Activated naive CD4-positive, alpha-beta T cell (primary cell): ENCODE measurements around the gene SLC27A1.
"Not testable (repeated sequence)": the region's sequence is repeated elsewhere in the genome, so short reads cannot be mapped to it uniquely, and the experiment has no call there.

Experiments
- DNase-seq, 4 experiments: peaks; one replicate each; lab custom pipeline; 2025; lab: John Stamatoyannopoulos, UW

SLC27A1 gene

DNA sequence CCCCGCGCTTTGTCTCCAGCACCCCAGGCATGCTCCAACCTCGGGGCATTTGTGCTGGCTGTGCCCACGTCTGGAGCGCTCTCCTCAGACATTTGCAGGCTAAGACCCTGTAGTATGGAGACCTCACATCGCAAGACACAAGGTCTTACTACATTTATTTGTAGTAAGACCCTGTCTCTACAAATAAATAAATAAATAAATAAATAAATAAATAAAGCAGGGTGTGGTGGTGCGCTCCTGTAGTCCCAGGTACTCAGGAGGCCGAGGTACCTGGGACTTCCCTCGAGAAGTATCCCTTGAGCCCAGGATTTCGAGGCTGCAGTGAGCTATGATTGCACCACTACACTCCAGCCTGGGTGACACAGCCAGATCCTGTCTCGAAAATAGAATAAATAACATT is 14.2 kb upstream of the SLC27A1 start:
- DNase-seq, result no peak

DNA sequence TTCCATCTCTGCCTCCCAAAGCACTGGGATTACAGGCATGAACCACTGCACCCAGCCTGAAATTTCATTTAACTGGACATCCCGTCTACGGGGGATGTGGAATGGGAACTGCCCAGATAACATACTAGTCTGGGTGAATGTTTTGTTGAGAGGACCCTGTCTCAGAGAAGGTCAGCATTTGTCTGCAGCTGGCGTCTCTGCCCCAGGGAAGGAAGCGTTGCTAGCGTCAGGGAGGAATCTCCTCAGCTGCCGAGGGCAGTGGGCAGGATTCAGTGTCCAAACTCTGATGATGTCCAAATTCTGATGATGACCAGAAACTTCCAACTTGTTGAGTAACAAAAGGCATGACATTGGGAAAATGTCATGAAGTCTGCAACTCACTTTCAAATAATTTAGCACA is 12.7 kb upstream of the SLC27A1 start:
- DNase-seq, result no peak

DNA sequence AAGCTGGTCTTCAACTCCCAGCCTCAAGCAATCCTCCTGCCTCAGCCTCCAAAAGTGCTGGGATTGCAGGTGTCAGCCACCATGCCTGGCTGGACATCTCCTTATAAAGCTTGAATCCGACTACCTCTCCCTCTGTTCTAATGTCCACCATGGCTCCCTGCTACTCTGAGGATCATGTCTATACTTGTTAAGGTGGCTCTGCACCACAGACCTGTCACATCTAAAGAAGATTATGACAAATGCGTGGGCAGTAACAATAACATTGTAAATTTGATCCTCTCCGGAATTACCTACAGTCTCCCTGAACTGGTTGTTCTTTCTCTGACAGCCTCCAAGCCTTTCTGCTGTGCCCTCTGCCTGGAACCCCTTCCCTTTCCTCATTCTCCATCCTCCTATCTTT is 11.4 kb upstream of the SLC27A1 start:
- DNase-seq, result no peak

DNA sequence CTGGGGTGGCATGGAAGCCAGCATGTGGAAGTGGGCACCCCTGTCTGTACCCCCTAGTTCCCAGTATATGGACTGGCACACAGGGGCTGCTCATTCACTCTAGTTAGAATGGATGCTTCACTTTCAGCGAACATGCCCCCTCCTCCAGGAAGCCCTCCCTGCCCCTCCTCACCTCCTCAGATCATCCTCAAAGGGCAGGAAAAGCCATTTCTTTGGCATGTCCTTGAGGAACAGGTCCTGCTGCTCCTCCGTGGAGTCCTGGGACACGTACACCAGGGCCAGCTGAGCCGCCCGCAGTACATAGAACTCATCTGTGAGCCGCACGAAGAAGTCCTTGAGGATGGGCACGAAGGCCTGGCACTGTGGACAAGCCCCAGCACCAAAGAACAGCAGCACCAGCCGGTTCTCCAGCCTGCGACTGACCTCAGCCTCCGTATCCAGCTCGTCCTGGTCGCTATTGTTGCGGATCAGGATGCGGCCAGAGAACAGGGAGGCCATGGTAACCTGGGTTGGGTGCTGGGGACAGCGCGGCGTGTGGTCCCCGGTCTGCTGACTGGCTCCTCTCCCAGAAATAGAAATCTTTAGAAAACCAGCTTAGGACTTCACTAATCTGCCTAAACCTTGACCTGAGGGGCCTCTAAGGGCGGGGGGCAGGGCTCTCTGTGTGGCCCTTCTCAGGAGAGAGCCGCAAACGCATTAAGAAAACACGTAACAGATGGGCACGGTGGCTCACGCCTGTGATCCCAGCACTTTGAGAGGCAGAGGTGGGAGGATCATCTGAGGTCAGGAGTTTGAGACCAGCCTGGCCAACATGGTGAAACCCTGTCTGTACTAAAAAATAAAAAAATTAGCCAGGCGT is 9.7 kb upstream of the SLC27A1 start, which contains the start of gene NXNL1:
NXNL1 (minus strand) TSS at position 555 of the 859 bp plus-strand sequence; CDS start at position 498, 57 bp downstream.
- no peak for DNase-seq

DNA sequence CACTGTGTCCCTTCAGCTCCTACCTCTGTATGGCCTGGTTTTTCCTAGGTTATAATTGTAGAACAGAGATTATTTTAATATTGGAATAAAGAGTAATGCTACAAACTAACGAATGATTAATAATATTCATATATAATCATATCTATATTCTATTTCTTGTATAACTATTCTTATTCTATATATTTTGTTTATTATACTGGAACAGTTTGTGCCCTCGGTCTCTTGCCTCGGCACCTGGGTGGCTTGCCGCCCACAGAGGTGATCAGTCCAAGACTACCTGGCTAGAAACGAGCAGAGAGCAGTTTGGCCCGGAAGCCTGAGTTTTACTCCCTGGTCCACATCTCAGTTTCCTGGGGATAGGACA is 3.9 kb upstream of the SLC27A1 start:
- no peak for DNase-seq

DNA sequence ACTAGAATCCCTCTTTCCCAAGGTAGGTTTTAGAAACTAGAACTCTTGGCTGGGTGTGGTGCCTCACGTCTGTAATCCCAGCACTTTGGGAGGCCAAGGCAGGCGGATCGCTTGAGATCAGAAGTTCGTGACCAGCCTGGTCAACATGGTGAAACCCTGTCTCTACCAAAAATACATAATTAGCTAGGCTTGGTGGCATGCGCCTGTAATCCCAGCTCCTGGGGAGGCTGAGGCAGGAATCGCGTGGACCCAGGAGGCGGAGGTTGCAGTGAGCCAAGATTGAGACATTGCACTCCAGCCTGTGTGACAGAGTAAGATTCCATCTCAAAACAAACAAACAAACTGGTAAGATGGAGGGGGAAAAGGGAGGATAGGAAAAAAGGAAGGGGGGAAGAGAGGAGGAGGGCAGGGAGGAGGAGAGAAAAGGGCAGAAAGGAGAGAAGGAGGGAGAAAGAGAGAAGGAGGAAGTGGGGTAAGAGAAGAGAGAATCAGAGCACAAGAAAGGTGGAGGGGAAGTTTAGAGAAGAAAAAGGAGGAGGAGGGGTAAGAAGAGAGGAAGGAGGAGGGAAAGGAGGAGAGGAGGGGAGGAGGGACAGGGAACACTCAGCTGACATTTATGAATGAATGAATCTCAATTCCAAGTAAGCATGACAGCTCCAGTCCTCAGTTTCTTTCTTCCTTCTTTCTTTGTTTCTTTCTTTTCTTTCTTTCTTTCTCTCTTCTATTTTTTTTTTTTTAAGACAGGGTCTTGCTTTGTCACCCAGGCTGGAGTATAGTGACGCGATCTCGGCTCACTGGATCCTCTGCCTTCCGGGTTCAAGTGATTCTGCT is 2.6 kb upstream of the SLC27A1 start:
- DNase-seq, result no peak

DNA sequence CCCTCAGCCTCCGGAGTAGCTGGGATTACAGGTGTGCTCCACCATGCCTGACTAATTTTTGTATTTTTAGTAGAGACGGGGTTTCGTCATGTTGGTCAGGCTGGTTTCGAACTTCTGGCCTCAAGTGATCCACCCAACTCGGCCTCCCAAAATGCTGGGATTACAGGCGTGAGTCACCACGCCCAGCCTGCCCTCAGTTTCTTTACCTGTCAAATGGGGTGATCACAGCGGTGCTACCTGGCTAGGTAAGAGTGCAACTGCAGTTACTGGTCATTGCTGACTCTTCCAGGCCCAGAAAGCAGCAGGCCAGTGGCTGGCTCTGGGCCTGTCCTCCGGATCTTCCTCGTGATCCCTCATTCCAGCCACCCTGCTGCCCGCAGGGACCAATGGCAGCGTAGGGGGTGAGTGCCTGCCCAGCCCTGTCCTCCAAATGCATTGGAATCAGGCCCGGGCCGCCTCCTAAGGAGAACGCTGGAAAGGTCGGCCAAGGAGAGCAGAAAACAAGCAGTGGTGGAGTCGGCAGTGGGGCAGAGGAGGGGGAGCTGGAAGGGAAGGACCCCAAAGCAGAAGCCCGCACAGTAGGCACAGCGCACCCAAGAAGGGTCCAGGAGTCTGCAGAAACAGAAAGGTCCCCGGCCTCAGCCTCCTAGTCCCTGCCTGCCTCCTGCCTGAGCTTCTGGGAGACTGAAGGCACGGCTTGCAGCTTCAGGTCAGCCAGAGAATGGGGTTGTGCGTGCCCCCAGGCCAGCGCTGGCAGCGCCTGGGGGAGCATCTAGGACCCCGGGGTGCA is 1.8 kb upstream of the SLC27A1 start:
- DNase-seq, result no peak

DNA sequence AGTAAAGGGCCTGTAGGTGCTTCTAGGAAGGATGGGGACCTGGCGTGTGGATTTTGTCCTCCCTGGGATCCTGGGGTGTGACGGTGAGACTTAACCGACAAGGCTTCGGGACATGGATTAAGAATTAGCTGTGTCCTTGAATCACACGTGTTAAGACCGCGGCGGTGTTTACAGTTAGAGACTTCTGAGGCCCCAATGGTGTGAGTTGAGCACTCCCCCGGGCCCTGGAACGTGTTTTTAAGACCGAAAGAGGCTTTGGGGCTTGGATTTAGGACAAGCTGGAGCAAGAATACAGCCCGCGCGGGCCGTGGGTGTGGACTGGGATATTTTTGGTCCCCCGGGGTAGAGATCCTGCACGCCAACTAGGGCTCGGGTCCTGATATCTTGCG is 1.2 kb upstream of the SLC27A1 start:
- no peak for DNase-seq

DNA sequence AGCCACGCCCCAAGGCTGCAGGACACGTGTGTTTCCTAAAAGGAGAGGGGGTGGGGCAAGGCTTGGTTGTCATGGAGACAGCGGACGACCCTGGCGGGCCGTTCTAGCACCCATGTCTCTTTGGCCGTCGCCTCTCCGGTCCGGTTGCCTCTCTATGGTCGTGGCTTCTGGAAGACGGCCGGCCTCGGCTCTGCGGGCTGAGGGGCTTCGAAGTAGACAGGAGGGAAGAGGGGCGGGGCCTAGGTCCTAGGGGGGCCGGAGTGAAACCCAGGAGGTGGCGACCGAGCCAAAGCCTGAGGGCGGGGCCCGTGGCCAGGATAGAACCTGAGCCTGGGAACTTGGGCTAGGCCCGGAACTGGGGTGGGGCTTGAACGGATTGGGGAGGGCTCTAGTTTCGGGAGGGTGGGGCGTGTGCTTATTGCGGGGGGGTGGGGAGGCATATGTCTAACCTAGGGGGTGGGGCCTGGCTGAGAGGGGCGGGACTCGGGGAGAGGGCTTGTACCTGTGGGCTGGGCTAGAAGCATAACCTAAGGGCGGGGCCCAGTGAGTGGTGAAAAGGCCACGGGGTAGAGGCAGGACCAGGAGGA is 750 bp upstream of the SLC27A1 start:
- DNase-seq, result peak; percentile 54 to 92 (median 75)

DNA sequence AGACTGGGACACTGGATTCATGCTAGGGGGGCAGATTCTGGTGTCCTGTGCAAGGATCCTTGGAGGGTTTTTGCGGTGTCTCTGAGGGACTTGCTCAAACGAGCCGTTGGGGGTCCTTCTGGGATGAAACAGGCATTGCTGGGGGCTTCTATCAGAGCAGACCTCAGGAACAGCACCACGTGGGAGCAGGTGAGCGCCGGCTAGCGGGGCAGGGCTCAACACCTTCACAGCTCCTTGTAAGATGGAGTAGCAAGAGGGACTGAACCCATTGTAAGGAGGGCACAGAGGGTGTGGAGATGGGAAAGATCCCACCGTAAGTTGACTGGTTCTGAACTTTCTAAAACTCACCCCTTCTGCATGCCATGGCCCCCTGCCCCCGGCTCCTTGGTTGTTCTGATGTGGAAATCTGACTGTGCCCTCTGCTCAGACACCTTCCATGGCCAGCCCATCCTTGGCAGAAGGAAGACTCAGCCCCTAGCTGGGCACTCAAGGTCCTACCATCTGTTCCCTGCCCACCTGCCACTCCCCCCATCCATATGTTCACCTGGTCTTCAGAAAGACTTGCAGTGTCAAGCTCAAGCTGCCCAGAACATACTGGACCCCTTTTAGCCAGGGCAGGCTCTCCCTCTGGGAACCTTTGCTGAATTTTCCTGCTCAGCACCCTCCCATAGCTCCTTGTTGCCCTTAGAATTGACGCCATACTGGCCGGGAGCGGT is 1.2 kb downstream of the SLC27A1 start:
- no peak for DNase-seq

DNA sequence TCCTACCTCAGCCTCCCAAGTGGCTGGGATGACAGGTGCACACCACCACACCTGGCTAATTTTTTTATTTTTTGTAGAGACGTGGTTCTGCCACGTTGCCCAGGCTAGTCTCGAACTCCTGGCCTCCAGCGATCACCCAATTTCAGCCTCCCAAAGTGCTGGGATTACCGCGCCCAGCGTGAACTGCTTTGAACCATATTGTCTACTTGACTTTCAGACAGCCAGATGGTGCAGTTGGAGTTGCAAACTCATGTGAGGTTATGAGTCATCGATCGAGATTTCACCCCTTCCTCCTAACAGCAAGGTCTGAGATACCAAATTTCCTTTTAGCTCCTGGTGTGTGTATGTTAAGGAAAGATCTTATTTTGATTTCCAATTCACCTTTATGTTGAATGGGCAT is 2.7 kb downstream of the SLC27A1 start:
- DNase-seq, result no peak

DNA sequence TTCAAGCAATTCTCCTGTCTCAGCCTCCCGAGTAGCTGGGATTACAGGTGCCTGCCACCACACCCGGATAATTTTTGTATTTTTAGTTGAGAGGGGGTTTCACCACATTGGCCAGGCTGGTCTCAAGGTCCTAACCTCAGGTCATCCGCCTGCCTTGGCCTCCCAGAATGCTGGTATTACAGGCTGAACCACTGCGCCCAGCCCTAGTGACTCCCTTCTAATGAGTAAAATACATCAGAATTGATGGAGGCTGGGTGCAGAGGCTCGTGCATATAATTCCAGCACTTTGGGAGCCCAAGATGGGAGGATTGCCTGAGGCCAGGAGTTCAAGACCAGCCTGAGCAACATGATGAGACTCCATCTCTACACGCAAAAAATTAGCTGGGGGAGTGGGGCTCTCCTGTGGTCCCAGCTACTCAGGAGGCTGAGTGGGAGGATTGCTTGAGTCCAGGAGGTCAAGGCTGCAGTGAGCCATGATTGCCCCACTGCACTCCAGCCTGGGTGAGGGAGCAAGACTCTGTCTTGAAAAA is 4.8 kb downstream of the SLC27A1 start:
- DNase-seq, result not testable (repeated sequence)

DNA sequence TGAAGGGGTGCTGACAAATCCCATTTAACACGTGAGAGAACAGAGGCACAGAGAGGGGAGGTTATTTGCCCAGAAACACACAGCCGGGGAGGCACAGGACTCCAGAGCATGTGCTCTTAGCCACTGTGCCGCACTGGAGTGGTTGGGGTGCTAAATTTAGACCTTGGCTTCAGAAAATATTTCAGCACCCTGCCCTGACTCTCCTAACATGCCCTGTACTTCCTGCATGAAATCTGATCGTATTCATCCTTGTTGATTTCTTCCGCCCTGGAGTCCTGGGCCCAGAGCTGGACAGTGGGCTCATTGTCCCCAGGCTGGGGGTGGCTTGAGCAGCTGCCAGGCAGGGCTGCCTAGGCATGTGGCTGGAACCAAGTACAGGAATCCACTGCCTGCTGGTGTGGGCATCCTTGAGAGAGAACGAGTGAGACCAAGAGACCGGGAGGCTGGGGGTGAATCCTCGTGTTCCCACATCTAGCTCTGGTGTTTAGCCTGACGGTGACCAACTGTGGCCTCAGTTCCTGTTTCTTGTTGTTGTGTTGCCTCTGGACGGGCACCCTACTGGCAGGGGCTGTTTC is 5.3 kb downstream of the SLC27A1 start:
- no peak for DNase-seq

DNA sequence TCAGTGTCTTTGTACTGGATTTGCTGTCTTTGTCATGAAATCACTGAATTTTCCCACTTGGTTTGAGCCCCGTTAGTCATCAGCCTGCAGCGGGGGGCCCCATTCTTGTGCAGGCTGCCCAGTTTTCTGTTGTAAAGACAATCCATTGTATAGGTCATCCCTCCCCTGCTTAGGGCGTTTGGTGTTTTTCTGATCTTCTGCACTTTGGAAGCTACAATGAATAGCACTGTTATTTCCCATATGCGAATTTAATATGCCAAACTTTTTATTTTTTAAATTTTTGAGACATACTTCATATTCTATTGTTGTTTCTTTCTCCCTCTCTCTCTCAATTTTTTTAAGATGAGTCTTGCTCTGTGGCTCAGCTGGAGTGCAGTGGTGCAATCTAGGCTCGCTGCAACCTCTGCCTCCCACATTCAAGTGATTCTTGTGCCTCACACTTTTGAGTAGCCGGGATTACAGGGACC is 9.0 kb downstream of the SLC27A1 start:
- no peak for DNase-seq

DNA sequence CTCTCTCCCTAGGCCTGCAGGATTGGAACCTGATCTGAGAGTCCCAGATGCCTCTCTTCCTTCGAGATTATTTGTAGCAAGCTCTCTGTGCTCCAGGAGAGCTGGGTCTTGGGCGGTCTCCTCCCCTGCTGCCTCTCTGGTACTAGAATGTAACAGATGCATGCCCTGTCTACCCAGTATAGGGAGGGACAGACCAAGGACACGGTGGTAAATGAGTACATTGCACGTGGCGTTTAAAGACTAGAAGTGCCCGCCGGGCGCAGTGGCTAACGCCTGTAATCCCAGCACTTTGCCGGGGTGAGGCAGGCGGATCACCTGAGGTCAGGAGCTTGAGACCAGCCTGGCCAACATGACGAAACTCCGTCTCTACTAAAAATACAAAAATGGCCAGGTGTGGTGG is 11.7 kb downstream of the SLC27A1 start:
- DNase-seq, result no peak

DNA sequence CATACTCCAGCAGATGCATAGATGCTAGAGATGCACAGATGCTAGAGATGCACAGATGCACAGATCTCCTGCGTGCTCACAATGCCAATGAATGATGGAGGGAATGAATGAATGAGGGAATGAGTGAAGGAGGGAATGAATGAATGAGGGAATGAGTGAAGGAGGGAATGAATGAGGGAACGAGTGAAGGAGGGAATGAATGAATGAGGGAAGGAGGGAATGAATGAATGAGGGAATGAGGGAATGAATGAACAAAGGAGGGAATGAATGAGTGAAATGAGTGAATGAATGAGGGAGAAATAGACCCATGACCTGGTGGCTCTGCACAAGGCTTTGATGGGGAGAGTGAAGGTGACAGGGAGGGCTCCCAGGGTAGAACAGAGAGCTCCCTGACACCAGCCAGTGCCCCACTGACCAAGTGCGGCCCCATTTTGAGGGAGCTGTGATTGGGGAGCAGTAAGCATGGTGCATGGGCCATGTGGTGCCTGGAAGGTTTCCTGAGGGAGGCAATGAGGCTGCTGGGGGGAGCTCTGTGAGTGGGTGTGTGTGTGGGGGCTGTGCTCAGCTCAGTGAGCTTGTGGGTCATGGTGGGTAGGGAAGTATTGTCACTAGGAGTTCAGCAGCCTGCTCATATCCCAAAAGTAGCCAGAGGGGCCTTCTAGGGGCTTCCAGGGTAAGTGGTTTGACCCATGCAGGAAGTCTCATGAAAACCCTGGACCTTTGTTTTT is 12.7 kb downstream of the SLC27A1 start:
- DNase-seq, result no peak

DNA sequence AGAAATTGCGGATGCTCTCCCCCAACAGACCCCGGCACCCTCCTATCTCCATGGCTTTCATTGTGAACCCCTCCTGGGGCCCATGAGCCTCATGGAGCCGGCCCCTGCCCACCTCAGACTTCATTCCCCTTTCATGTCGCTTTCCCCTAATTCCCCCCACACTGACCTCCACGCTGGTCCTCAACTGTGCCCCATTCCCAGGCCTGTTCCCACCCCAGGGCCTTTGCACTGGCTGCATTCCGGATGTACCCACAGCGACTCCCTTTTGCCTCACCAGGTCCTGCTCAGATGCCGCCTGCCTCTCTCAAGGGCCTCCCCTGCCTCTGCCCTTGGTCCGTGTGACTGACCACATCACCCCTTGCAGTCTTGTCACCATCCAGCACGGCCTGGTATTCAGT is 13.3 kb downstream of the SLC27A1 start:
- no peak for DNase-seq

DNA sequence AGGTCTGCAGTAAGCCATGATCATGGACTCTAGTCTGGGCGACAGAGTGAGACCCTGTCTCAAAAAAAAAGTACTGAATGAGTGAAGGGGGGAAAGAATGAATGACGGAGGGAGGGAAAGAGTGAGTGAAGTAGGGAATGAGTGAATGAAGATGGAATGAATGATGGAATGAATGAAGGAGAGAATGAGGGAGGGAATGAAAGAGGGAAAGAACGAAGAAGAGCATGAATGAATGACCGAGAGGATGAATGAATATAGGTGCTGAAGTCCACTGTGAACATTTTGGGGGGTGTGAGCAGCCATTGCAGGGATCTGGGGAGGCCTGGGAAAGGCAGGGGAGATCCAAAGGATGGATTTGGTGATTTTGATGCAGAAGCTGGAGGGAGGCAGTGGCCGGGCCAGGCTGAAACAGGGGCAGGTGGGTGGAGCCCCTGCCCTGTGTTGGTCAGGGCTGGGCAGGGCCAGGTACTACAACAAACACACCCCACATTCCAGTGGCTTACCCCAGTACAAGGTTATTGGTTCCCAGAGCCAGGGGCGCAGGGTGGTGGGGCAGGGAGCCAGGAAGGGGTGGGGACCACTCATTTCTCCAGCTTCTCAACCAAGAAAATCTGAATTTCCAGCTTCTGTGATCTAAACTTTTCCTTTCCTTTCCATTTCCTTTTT is 14.3 kb downstream of the SLC27A1 start:
- no peak for DNase-seq

DNA sequence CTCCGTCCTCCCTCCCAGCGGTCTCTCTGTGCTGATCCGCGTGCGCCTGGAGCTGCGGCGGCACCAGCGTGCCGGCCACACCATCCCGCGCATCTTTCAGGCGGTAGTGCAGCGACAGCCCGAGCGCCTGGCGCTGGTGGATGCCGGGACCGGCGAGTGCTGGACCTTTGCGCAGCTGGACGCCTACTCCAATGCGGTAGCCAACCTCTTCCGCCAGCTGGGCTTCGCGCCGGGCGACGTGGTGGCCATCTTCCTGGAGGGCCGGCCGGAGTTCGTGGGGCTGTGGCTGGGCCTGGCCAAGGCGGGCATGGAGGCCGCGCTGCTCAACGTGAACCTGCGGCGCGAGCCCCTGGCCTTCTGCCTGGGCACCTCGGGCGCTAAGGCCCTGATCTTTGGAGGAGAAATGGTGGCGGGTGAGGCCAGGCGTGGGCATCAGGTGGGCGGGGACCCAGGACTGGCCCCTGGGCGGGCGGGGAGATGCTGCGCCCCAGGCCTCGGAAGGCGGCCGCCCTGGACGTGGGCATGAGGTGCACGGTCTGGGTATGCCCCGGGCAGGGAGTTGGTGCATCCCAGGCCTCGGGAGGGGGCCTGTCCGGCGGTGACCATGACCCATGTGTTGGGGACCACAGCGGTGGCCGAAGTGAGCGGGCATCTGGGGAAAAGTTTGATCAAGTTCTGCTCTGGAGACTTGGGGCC is 16.4 kb downstream of the SLC27A1 start:
- DNase-seq, result no peak
